Endometrial microvascular endothelial cells (primary cell): ENCODE data around the gene VWA3B. TPM values are rescaled to one million over a fixed set of nuclear protein-coding genes. Genes with fewer than 3 reads are reported as not detected.

ENCODE experiments used
- in situ Hi-C: cut with HindIII; loops from 2 replicates; pipeline ENCODE4 v1.10.0; 2017; ENCODE audit warnings: low sequenced_read_pairs, low pct_unique_long_range_greater_than_20kb; ENCODE audit errors: inconsistent ontology term
- total RNA-seq: library from RNA; depleted of rRNA; stranded (reverse); fragments of >200 nt; gene quantifications from one replicate; pipeline ENCODE4 v1.2.3, GENCODE V29; 2015; ENCODE audit errors: inconsistent ontology term

VWA3B gene
- total RNA-seq, 1 donor from 2014 or later, result not detected

DNA sequence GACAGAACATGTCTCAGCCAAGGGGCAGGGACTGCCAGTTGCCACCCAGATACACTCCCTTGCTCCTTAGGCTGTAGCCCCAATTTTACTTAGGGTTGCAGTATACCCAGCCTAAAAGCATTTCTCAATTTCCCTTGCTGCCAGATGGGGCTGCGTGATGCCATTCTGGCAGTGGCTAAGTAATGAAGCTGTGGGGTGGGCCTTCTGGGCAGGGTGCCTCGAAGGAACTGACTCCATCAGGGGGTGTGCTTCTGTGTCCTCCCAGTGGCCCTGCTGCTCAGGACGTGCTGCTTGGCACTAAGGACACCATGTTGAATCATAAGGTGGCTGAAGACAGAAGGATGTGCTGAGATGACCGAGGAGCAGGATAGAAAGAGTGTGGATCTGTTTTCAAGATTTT lies 74.2 kb downstream of the VWA3B start:
- in situ Hi-C loops, result no loop called here

DNA sequence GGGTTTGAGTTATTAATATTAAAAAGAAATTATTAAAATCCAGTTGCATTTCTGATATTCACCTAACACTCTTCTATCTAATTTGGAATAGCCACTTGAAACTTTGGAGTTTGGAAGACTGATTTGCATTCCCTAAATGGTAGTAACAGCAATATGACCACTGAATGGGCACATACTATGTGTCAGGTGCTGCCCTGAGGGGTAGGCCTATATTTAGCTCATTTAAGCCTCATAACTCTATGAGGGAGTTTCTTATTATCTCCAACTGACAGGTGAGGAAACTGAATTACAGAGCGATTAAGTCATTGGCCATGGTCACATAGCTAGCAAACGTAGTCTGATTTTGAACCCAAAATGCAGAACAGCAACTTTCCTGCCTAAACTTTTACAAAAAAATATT lies 77.3 kb downstream of the VWA3B start:
- in situ Hi-C loops, result no loop called here

DNA sequence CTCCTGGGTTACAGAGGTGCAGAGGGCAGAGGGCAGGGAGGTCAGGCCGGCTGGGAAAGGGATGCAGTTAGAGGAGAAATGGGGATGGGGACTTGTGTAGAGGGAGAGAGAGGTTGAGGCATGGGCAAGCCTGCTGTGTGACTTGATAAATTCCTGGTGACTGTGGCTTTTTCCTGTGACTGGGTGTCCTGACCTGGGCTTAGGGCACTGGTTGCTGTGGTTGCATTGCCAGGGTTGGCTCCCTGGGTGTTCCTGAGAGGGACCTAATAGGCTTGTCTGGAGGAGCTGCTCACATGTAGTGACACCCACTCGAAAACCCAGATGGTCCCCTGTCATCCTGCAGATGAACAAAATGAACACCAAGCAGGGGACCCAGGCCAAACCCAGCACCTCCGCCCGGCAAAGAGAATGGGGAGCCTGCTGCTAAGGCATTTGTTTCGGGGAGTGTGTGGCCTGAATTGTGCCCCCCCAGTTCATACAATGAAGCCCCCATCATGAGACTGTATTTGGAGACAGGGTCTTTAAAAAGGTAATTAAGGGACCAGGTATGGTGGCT lies 78.6 kb downstream of the VWA3B start:
- in situ Hi-C loops, result no loop called here

DNA sequence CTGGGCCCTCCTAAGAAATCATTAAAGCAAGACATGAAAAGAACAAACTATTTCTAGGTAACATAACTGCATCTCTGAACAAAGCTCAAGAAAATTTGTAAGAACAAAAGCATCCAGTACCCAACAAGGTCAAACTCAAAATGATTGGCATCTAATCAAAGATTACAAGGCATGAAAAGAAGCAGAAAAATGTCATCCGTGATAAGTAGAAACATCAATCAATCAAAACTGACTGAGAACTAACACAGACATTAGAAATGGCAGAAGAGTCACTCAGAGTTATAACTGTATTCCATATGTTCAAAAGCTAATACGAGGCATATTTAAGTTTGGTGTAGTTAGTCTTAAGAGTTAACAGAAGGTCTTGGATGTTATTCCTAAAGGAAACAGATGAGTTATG lies 80.9 kb downstream of the VWA3B start:
- in situ Hi-C loops, result no loop called here

DNA sequence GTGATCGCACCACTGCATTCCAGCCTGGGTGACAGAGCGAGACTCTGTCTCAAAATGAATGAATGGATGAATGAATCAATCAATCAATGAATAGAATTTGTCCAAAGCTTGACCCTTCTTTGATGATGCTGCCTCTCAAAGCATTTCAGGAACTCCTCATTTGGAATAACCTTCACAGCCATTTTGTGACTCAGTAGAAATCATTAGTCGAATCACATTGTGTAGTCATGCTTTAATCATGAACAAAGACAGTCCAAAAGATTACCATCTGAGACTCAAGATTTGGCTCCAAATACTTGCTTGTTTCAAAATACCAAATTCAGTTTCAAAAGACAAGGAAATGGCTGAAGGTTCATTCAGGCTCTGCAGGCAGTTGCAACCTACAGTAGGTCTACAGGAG lies 83.1 kb downstream of the VWA3B start:
- in situ Hi-C loops, result no loop called here

DNA sequence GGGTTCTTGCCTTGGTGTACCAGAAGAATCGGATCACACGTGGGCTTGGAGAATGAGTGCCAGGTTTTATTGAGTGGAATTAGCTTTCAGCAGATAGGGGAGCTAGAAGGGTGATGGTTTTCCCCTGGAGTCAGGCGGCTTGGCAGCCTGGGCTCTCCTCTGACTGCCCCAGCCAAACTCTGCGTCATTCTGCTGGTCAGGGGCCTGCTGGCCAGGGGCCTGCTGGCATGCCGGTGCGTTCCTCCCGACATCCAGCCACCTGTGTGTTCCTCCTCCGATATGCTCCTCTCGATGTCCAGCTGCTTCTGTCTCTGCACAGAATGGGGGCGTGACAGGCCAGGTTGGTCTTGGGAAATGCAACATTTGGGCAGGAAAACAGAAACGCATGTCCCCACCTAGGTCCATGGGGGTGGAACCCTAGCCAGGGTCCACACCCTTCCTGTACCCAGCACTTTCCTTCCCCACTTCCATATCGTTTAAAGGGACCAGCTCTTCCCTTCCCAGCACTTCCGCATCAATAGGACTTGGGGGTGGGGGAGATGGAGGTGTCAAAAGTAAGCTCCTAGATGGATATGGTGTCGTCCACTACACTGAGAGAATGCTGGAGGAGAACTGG lies 85.3 kb downstream of the VWA3B start:
- in situ Hi-C loops, result no loop called here

DNA sequence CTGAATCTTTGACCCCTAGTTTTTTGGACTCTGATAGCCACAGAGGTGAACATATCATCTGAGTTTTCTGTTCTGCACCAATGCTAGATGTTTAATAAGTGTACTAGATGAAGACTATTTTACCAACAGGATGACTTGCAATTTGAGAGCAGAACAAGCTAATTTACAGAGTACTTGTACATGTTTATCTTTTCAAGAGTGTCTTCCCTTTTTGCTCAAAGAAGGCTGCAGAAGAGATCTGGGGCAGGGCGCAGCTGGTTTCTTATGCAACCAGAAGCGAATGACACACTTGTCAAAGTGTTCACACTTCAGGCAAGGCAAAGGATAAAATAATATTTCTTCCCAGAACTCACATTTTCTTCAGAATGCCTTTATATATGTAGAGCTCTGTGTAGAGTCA lies 86.0 kb downstream of the VWA3B start:
- in situ Hi-C loops, result no loop called here

DNA sequence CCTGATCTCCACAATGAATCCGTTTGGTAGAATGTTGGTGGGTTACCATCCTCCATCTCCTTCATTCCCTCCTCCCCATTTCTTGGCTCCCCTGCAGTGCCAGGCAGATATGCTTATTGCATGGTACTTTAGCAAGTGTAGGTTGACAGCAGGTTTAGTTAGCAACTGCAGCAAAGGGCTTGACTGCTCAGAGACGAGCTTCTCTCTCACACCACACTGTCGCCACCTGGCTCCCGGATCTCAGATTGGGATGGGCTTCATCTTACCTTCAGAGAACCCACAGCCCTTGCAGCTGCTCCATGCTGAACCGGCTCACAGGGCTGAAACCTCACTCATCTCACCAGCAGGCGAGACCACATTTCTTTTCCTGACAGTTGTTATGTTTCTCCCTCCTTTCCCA lies 88.8 kb downstream of the VWA3B start:
- in situ Hi-C loops, result no loop called here

- in situ Hi-C loops, result no loop called here
Measured at GRCh38 chr2:98177286-98177685, 90.3 kb downstream of the VWA3B start.

DNA sequence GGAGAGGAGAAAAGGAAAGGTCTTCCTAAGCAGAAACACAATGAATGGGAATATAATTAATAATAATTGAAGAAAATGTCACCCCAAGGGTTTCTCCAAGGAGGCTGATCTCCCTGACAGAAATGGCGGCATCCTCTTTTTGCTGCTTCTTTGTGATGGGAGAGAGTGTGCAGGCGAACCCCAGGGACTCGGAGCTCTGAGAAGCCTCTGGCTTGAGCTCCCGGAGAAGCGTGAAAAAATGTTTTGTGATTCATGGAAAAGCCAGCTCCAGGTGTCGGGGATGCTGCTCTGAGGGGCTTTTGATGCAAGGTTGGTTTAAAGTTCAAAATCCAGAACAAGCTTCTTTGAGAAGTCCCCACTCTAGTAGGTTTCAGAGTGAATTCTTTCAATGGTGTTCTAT lies 91.0 kb downstream of the VWA3B start:
- in situ Hi-C loops, result no loop called here

GRCh38 chr2:98180456-98180855 lies 93.5 kb downstream of the VWA3B start:
- in situ Hi-C loops, result no loop called here

- in situ Hi-C loops, result no loop called here
Measured at GRCh38 chr2:98181346-98181745, 94.4 kb downstream of the VWA3B start.

DNA sequence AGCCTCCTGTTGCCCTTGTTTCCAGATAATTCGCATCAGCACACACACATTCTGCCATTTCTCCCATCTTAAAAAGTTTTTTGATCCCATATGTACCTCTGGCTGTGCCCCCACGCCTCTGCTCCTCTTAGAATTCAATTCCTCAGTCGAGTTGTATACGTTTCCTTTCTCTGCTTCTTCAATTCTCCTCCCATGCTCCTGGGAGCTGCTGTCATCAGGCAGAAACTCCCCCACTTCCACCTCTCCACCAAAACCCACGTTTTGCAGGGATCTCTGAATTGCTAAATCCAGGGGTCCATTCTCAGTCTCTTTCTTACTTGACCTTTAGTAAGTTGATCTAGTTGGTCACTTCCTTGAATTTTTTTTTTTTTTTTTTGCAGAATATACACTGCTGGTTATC lies 98.8 kb downstream of the VWA3B start:
- in situ Hi-C loops, result no loop called here

GRCh38 chr2:98187194-98187593 lies 100.2 kb downstream of the VWA3B start:
- in situ Hi-C loops, result no loop called here

- in situ Hi-C loops, result no loop called here
Measured at GRCh38 chr2:98188351-98189046, 101.5 kb downstream of the VWA3B start.

- in situ Hi-C loops, result no loop called here
Measured at GRCh38 chr2:98191883-98192282, 104.9 kb downstream of the VWA3B start.

- in situ Hi-C loops, result no loop called here
Measured at GRCh38 chr2:98201576-98201975, 114.6 kb downstream of the VWA3B start.

DNA sequence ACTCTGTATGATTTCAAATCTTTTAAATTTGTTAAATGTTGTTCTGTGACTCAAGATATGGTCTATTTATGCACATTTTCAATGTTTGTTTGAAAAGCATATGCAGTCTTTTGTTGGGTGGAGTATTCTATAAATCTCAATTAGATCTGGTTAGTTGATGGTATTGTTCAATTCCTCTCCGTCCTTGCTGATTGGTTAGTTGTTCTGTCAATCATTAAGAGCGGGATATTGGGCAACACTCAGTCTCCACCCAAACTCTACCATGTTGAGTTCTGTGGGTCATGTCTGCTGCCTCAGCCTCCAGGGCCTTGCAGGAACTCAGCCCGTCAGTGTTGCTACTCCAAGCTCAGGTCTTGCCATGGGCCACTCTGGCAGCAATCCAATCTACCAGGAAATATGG lies 118.9 kb downstream of the VWA3B start:
- in situ Hi-C loops, result no loop called here

DNA sequence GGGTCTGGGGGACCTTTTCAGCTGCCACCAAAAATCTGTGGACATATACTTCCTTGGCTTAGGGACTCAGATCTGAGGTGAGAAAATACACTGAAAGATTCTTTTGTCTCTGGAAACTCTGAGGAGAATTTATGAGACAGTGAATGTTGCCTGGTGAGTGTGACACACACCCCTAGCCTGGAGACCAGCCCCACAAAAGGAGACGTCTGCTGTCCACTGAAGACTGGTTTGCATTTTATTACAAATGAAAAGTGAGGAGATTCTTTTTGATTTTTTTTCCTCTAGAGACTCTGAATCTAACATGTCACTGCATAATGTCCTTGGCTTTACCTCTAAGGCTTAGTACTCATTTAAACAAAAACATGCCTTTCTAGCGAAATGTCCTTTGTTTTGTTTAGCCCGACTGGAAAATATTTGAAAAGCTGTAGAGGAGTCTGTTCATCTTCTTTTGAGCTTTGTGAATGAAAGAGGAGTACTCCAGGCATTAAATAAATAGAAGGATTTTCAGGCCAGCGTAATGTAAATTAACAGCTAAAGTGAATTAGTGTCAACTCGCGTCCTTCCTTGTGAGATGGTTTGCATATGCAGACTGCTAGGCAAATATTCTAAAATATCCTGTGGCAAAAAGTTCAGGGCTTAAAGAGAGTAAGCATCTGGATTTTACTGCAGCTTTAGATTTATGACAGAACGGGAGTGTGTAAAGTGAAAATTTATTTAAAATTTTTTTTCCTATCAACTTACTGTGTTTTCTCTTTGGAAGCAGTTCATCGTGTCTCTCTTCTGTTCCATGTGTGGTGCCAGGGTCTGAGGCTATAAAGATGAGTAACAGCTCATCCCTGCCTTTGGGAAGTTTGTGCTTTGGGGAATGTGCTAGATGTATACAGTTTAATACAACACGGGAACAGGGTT lies 125.4 kb downstream of the VWA3B start:
- in situ Hi-C loops, result no loop called here

GRCh38 chr2:98216616-98217015 lies 129.6 kb downstream of the VWA3B start:
- in situ Hi-C loops, result no loop called here
